Activated T-cell treated with anti-CD3 and anti-CD28 coated beads for 24 hours (primary cell): Measurements from ENCODE around the gene CCL28.
"Not testable (repeated sequence)": the region's sequence is repeated elsewhere in the genome, so short reads cannot be mapped to it uniquely, and the experiment has no call there.

Experiments used
- DNase-seq: peaks from one replicate; pipeline ENCODE4 v3.0.0-alpha.2; 2020; ENCODE audit warnings: low read depth

Gene CCL28, protein sequence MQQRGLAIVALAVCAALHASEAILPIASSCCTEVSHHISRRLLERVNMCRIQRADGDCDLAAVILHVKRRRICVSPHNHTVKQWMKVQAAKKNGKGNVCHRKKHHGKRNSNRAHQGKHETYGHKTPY

GRCh38 chr5:43412156-43412555 is at the start of gene CCL28:
Gene CCL28, minus strand, starts transcription at chr5:43412391. Its CDS starts 75 bp downstream, at chr5:43412316.
- no peak for DNase-seq

GRCh38 chr5:43461066-43461465 is 48.9 kb upstream of the CCL28 start:
- no peak for DNase-seq

GRCh38 chr5:43456556-43456955 is 44.4 kb upstream of the CCL28 start:
- DNase-seq, result no peak

DNA sequence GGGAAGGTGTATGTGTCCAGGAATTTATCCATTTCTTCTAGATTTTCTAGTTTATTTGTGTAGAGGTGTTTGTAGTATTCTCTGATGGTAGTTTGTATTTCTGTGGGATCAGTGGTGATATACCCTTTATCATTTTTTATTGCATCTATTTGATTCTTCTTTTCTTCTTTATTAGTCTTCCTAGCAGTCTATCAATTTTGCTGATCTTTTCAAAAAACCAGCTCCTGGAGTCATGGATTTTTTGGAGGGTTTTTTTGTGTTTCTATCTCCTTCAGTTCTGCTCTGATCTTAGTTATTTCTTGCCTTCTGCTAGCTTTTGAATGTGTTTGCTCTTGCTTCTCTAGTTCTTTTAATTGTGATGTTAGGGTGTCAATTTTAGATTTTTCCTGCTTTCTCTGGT is 29.4 kb upstream of the CCL28 start:
- not testable (repeated sequence) for DNase-seq

GRCh38 chr5:43437062-43437660 is 25.0 kb upstream of the CCL28 start:
- no peak for DNase-seq

DNA sequence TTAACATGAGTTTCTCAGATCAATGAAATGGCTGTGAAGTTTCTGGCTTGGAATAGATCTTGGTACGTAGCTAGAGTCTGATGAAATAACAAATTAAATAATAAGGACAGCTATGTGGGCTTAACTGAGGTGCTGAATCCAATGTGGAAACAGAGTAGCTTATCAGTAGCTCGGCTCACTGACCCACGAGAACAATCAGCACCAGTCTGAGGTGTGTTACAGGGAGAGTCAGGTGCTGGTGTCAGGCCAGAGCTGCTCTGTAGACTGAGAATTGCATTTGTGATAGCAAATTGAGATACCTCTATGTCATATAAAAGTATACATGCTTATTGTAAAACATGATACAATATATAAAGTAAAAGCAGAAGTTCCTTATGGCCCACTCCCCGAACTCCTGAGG is 21.2 kb upstream of the CCL28 start:
- no peak for DNase-seq

GRCh38 chr5:43432486-43433375 is 20.5 kb upstream of the CCL28 start:
- no peak for DNase-seq

DNA sequence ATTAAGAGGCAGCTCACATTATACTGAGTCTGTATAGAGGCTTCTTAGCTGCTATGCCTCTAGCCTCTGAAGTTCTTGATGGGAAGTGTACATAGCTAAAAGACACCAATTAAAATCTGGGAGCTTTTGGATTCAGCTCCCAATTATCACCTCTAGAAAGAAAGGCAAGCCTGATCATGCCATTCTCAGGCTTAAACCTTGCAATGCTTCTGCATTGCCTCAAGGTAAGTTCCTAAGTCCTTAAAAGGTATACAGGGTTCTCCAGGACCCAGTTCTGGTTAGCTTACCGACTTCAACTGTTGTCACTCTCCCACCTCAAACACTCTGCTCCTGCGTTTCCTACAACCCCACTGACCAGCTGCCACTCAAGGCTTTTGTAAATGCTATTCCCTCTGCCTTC is 17.5 kb upstream of the CCL28 start:
- DNase-seq, result no peak

- no peak for DNase-seq
These were observed 16.8 kb upstream of the CCL28 start for GRCh38 chr5:43429016-43429415.

DNA sequence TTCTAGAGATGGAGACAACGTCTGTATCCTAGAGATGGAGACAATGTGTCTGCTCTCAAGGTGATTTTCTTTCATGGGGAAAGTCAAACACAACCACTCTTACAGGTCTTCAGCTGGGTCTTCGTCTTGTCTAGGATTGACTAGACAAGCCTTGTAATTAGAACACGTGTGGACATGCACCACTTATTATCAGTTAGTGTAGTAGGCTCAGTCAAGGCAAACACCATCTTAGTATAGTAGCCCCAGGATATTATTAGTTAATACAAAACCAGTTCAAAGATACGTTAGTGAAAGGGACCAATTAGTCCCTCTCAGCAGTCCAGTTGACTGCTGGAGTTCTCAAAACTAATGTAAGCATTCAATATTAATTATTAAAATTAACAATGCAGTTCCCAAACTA is 15.1 kb upstream of the CCL28 start:
- no peak for DNase-seq

GRCh38 chr5:43425983-43426382 is 13.8 kb upstream of the CCL28 start:
- no peak for DNase-seq

DNA sequence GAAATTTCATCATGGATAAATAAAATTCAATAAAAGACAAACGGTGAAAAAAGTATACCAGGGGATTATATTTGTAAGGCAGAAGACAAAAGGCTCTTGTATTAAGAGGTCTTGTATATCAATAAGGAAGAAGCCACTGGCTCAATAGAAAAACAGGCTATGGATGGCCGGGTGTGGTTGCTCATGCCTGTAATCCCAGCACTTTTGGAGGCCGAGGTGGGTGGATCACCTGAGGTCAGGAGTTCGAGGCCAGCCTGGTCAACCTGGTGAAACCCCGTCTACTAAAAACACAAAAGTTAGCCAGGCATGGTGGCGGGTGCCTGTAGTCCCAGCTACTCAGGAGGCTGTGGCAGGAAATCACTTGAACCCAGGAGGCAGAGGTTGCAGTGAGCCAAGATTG is 10.9 kb upstream of the CCL28 start:
- not testable (repeated sequence) for DNase-seq

- DNase-seq, result no peak
These were observed 10.0 kb upstream of the CCL28 start for GRCh38 chr5:43422143-43422542.

GRCh38 chr5:43421450-43422133 is 9.4 kb upstream of the CCL28 start:
- no peak for DNase-seq

DNA sequence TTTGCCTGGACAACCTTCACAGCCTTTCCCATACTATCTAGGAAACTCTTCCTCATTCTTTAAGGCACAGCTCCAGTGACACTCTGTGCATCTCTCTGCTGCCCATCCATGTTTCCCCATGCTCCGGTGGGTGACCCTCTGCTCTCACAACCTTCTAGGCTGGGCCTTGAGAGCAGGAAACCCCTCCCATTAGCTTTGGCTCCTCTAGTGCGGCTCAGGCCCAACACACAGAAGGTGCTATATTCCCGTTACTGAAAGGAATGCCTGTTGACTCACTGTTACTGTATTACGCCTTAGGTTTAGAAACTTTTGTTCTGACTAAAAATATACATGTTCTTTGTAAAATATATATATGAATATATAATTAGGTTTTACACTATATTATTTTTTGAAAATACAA is 8.1 kb upstream of the CCL28 start:
- DNase-seq, result no peak

DNA sequence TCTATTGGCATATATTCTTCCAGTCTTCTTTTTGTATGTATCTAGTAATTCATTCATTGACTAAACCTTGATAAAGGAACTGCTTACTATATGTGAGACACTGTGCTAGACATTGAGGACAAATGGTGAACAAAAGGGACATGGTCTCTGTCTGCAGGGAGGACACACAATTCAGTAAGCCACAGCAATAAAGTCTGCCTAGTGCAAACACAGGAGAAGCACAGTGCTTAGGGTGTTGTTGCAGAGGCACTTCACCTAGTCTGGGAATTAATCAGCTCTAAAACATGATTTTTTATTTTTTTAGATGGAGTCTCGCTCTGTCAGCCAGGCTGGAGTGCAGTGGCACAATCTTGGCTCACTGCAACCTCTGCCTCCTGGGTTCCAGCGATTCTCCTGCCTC is 6.4 kb upstream of the CCL28 start:
- DNase-seq, result no peak

GRCh38 chr5:43416803-43417394 is 4.7 kb upstream of the CCL28 start:
- no peak for DNase-seq

- DNase-seq, result no peak
These were observed 4.0 kb upstream of the CCL28 start for GRCh38 chr5:43415935-43416802.

GRCh38 chr5:43413966-43414365 is 1.8 kb upstream of the CCL28 start:
- DNase-seq, result no peak

DNA sequence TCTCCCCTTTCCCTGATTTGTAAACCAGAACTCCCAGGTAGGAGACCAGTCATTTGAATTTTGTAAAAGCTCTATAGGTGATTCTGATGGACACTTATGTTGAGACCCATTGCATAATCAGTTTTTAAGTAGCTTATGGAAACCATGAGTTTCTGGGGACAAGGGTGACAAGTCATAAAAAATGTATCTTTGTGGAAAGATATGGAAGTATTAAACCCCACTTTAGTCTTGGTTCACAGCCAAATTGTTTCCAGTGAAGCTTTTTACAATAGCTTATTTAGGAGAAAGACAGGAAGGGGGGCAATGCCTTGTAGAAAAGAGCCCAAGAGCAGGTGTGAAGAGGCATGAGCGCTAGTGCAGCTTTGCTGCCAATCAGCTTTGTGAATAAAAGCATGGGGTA is 453 bp upstream of the CCL28 start:
- DNase-seq, result no peak

DNA sequence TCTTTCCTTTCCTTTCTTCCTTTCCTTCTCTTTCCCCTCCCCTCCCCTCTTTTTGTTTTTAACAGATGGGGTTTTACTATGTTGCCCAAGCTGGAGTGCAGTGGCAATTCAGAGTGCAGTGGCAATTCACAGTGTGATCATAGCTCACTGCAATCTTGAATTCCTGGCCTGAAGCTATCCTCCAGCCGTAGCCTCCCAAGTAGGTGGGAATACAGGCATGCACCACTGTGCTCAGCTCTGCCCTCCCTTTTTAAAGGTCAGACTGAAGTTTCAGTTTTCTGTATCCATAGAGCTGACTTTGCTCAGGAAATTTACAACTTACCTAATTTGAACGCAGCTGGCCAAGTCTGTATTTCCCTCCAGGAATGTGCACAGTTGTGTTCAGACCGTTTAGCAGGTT is 696 bp downstream of the CCL28 start:
- DNase-seq, result no peak
